ENCODE results near the gene OR6Q1.
"Not testable (repeated sequence)": the region's sequence is repeated elsewhere in the genome, so short reads cannot be mapped to it uniquely, and the experiment has no call there.

OR6Q1 gene, protein sequence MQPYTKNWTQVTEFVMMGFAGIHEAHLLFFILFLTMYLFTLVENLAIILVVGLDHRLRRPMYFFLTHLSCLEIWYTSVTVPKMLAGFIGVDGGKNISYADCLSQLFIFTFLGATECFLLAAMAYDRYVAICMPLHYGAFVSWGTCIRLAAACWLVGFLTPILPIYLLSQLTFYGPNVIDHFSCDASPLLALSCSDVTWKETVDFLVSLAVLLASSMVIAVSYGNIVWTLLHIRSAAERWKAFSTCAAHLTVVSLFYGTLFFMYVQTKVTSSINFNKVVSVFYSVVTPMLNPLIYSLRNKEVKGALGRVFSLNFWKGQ

DNA sequence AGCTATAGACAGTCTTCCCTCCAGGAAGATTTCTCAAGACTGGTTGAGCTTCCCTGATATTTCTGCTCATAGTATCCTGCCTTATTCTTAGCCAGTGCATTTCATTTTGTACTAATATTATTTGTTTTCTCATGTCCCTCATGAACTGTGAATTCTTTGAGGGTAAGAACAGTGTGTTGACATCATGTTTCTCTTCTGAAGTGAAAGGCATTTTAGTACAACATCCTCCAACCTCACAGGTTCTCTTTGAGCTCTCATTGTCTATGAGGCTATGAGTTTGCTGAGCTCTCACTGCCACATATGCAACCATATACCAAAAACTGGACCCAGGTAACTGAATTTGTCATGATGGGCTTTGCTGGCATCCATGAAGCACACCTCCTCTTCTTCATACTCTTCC lies at the start of gene OR6Q1:
Gene OR6Q1 (plus strand): TSS at position 301 of the 400 bp plus-strand sequence. CDS start 0 bp downstream, at position 301.
- H3K27ac ChIP-seq (ENCODE audit: low read depth, low read length), result no peak within 1 kb of the TSS
- H3K9ac ChIP-seq (ENCODE audit: low read depth in 1 of 2, low read length in 2 of 2), result no peak within 1 kb of the TSS
- no peaks in the 10 kb centered on the region for H3K27me3 ChIP-seq (ENCODE audit: control insufficient read depth in 1 of 2, insufficient read depth in 2 of 2, low read length in 2 of 2)
- no peak within 1 kb of the TSS for H3K4me3 ChIP-seq (ENCODE audit: low read depth in 1 of 2, low read length in 2 of 2)
- H3K36me3 ChIP-seq (ENCODE audit: control insufficient read depth in 1 of 2, insufficient read depth in 2 of 2, low read length in 2 of 2), result no peaks in the 10 kb centered on the region
- peaks cover 0 to under 1% of the 10 kb centered on the region in 2 donors for H3K9me3 ChIP-seq (ENCODE audit: control insufficient read depth in 1 of 2, low read length in 2 of 2)
- H3K4me1 ChIP-seq (ENCODE audit: control insufficient read depth in 1 of 2, insufficient read depth in 2 of 2, low read length in 2 of 2), result peaks cover 11 to 16% of the 10 kb centered on the region in 2 donors

DNA sequence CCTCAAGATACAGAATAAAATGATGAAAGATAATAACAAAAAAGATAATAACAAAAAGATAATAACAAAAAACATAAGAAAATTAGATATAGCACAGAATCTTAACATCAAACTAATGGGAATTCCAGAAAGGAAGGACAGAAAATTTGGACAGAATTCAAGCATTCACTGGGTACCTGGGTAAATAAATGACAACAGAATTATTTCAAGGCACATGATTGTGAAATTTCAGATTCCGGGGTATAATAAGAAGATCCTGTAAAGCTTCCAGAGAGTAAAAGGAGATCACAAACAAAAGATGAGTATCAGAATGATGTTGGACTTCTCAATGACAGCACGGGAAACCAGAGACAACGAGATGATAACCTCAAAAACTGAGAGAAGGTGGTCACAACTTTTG lies 49.2 kb upstream of the OR6Q1 start:
- H3K36me3 ChIP-seq (ENCODE audit: control insufficient read depth in 1 of 2, insufficient read depth in 2 of 2, low read length in 2 of 2), result no peaks in the 10 kb centered on the region
- no peaks in the 10 kb centered on the region for H3K27me3 ChIP-seq (ENCODE audit: control insufficient read depth in 1 of 2, insufficient read depth in 2 of 2, low read length in 2 of 2)
- H3K9me3 ChIP-seq (ENCODE audit: control insufficient read depth in 1 of 2, low read length in 2 of 2), result no peaks in the 10 kb centered on the region
- H3K4me3 ChIP-seq (ENCODE audit: low read depth in 1 of 2, low read length in 2 of 2), result no peak overlapping the region
- H3K9ac ChIP-seq (ENCODE audit: low read depth in 1 of 2, low read length in 2 of 2), result no peak overlapping the region
- no peak overlapping the region for H3K27ac ChIP-seq (ENCODE audit: low read depth, low read length)
- H3K4me1 ChIP-seq (ENCODE audit: control insufficient read depth in 1 of 2, insufficient read depth in 2 of 2, low read length in 2 of 2), result no peaks in the 10 kb centered on the region

DNA sequence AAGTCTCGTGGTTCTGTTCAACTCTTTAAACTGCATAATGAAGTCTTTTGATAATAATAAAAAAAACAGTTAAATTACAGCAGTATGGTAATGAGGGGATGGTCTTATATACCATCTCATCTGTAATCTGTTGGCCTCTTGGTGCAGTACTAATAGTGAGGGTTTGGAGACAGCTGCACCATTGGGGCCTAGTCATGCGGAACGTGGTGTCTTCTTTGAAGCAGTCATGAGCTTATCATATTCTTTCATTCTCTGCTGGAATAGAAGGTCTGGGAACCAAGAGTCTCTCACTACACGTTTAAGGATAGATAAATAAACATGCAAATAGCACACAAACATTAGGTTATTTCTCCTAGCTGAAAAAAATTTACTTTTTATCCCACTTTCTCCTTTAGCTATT lies 48.0 kb upstream of the OR6Q1 start:
- no peaks in the 10 kb centered on the region for H3K4me1 ChIP-seq (ENCODE audit: control insufficient read depth in 1 of 2, insufficient read depth in 2 of 2, low read length in 2 of 2)
- no peak overlapping the region for H3K27ac ChIP-seq (ENCODE audit: low read depth, low read length)
- no peaks in the 10 kb centered on the region for H3K9me3 ChIP-seq (ENCODE audit: control insufficient read depth in 1 of 2, low read length in 2 of 2)
- H3K36me3 ChIP-seq (ENCODE audit: control insufficient read depth in 1 of 2, insufficient read depth in 2 of 2, low read length in 2 of 2), result no peaks in the 10 kb centered on the region
- no peak overlapping the region for H3K9ac ChIP-seq (ENCODE audit: low read depth in 1 of 2, low read length in 2 of 2)
- H3K4me3 ChIP-seq (ENCODE audit: low read depth in 1 of 2, low read length in 2 of 2), result no peak overlapping the region
- no peaks in the 10 kb centered on the region for H3K27me3 ChIP-seq (ENCODE audit: control insufficient read depth in 1 of 2, insufficient read depth in 2 of 2, low read length in 2 of 2)

DNA sequence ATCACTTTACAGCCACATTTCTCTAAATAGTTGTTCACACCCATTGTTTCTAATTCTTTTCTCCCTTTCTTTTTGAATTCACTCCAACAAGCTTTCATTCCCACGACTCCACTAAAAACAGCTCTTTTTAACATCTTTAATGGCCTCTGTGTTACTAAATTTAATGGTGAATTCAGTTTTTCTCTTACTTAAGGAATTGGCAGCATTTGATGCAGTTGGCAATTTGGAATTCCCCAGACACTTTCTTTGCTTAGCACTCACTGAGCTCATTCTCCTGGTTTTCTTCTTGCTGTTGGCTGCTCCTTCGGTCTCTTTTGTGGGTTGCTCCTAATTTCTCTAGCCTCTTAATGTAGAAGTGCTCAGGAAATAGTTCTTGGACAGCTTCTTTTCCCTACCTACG lies 47.6 kb upstream of the OR6Q1 start:
- no peaks in the 10 kb centered on the region for H3K36me3 ChIP-seq (ENCODE audit: control insufficient read depth in 1 of 2, insufficient read depth in 2 of 2, low read length in 2 of 2)
- H3K9me3 ChIP-seq (ENCODE audit: control insufficient read depth in 1 of 2, low read length in 2 of 2), result no peaks in the 10 kb centered on the region
- no peak overlapping the region for H3K9ac ChIP-seq (ENCODE audit: low read depth in 1 of 2, low read length in 2 of 2)
- no peaks in the 10 kb centered on the region for H3K4me1 ChIP-seq (ENCODE audit: control insufficient read depth in 1 of 2, insufficient read depth in 2 of 2, low read length in 2 of 2)
- H3K27ac ChIP-seq (ENCODE audit: low read depth, low read length), result no peak overlapping the region
- H3K27me3 ChIP-seq (ENCODE audit: control insufficient read depth in 1 of 2, insufficient read depth in 2 of 2, low read length in 2 of 2), result no peaks in the 10 kb centered on the region
- no peak overlapping the region for H3K4me3 ChIP-seq (ENCODE audit: low read depth in 1 of 2, low read length in 2 of 2)

DNA sequence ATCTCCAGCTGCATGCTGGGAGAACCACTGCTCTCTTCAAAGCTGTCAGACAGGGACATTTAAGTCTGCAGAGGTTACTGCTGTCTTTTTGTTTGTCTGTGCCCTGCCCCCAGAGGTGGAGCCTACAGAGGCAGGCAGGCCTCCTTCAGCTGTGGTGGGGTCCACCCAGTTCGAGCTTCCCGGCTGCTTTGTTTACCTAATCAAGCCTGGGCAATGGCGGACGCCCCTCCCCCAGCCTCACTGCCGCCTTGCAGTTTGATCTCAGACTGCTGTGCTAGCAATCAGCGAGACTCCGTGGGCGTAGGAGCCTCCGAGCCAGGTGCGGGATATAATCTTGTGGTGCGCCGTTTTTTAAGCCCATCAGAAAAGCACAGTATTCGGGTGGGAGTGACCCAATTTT lies 31.2 kb upstream of the OR6Q1 start:
- not testable (repeated sequence) for H3K4me3 ChIP-seq (ENCODE audit: low read depth in 1 of 2, low read length in 2 of 2); H3K9me3 ChIP-seq (ENCODE audit: control insufficient read depth in 1 of 2, low read length in 2 of 2); H3K4me1 ChIP-seq (ENCODE audit: control insufficient read depth in 1 of 2, insufficient read depth in 2 of 2, low read length in 2 of 2); H3K9ac ChIP-seq (ENCODE audit: low read depth in 1 of 2, low read length in 2 of 2); H3K36me3 ChIP-seq (ENCODE audit: control insufficient read depth in 1 of 2, insufficient read depth in 2 of 2, low read length in 2 of 2); H3K27ac ChIP-seq (ENCODE audit: low read depth, low read length); H3K27me3 ChIP-seq (ENCODE audit: control insufficient read depth in 1 of 2, insufficient read depth in 2 of 2, low read length in 2 of 2)

DNA sequence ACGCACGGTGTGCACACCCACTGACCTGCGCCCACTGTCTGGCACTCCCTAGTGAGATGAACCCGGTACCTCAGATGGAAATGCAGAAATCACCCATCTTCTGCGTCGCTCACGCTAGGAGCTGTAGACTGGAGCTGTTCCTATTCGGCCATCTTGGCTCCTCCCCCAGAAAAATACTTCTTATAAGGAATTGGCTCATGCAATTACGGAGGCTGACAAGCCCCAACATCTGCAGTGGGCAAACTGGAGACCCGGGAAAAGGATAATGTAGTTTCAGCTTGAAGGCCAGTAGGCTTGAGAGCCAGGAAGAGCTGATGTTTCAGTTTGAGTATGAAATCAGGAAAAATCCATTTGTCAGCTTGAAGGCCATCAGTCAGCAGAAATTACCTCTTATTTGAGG lies 30.7 kb upstream of the OR6Q1 start:
- H3K27ac ChIP-seq (ENCODE audit: low read depth, low read length); H3K36me3 ChIP-seq (ENCODE audit: control insufficient read depth in 1 of 2, insufficient read depth in 2 of 2, low read length in 2 of 2); H3K9me3 ChIP-seq (ENCODE audit: control insufficient read depth in 1 of 2, low read length in 2 of 2); H3K4me1 ChIP-seq (ENCODE audit: control insufficient read depth in 1 of 2, insufficient read depth in 2 of 2, low read length in 2 of 2); H3K9ac ChIP-seq (ENCODE audit: low read depth in 1 of 2, low read length in 2 of 2); H3K27me3 ChIP-seq (ENCODE audit: control insufficient read depth in 1 of 2, insufficient read depth in 2 of 2, low read length in 2 of 2); H3K4me3 ChIP-seq (ENCODE audit: low read depth in 1 of 2, low read length in 2 of 2): not testable (repeated sequence)

DNA sequence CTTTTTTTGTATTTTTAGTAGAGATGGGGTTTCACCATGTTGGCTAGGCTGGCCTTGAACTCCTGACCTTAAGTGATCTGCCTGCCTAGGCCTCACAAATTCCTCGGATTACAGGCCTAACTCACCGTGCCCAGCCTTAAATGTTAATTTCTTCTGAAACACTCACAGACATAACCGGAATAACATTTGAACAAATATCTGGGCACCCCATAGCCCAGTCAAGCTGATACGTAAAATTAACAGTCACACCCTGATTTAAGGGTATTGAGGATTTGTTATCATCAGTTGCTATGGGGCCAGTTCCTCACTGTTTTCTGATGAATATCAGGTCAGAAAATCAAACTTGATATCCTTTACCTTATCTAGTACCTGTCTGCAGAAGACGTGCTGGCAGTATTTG lies 30.1 kb upstream of the OR6Q1 start:
- no peaks in the 10 kb centered on the region for H3K27me3 ChIP-seq (ENCODE audit: control insufficient read depth in 1 of 2, insufficient read depth in 2 of 2, low read length in 2 of 2)
- H3K4me1 ChIP-seq (ENCODE audit: control insufficient read depth in 1 of 2, insufficient read depth in 2 of 2, low read length in 2 of 2), result no peaks in the 10 kb centered on the region
- H3K9me3 ChIP-seq (ENCODE audit: control insufficient read depth in 1 of 2, low read length in 2 of 2), result no peaks in the 10 kb centered on the region
- H3K4me3 ChIP-seq (ENCODE audit: low read depth in 1 of 2, low read length in 2 of 2), result no peak overlapping the region
- no peak overlapping the region for H3K9ac ChIP-seq (ENCODE audit: low read depth in 1 of 2, low read length in 2 of 2)
- H3K36me3 ChIP-seq (ENCODE audit: control insufficient read depth in 1 of 2, insufficient read depth in 2 of 2, low read length in 2 of 2), result no peaks in the 10 kb centered on the region
- H3K27ac ChIP-seq (ENCODE audit: low read depth, low read length), result no peak overlapping the region

DNA sequence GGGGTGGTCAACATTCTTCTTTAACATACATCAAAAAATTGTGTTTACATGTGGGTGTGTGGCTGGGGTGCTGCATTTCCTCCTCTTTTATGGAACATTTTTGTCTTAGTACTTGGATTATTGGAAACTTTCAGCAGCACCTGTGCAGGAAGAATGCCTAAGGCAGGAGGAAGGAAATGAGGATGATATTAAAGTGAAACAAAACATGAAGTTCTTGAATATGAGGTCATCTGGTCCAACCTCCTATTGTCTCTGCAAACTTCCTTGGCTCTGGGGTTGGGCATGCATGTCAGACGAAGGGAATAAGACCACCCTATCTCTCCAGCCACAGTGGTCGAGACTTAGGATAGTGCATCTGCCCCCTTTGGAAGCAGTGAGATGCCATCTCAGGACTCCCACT lies 27.7 kb upstream of the OR6Q1 start:
- H3K27me3 ChIP-seq (ENCODE audit: control insufficient read depth in 1 of 2, insufficient read depth in 2 of 2, low read length in 2 of 2), result no peaks in the 10 kb centered on the region
- no peak overlapping the region for H3K4me3 ChIP-seq (ENCODE audit: low read depth in 1 of 2, low read length in 2 of 2)
- no peaks in the 10 kb centered on the region for H3K36me3 ChIP-seq (ENCODE audit: control insufficient read depth in 1 of 2, insufficient read depth in 2 of 2, low read length in 2 of 2)
- no peaks in the 10 kb centered on the region for H3K9me3 ChIP-seq (ENCODE audit: control insufficient read depth in 1 of 2, low read length in 2 of 2)
- H3K27ac ChIP-seq (ENCODE audit: low read depth, low read length), result no peak overlapping the region
- H3K4me1 ChIP-seq (ENCODE audit: control insufficient read depth in 1 of 2, insufficient read depth in 2 of 2, low read length in 2 of 2), result no peaks in the 10 kb centered on the region
- H3K9ac ChIP-seq (ENCODE audit: low read depth in 1 of 2, low read length in 2 of 2), result no peak overlapping the region

DNA sequence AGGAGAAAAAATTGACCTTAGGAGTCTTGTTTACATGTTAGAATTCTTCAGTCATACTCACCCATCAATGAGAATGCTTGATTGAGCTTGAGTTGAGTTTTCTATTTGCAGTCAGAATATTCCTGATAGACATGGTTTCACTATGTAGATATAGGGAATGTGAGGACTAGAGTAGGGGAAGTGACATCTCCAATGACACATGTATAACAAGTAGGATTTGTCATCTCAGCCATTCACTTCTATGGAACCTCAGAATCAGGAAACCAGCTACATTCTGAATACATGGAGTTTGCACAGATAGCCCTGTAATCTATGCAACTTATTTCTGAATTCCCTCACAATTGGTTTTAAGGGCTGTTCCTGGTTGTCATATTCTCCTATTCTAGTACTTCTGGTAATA lies 27.2 kb upstream of the OR6Q1 start:
- no peak overlapping the region for H3K9ac ChIP-seq (ENCODE audit: low read depth in 1 of 2, low read length in 2 of 2)
- no peak overlapping the region for H3K27ac ChIP-seq (ENCODE audit: low read depth, low read length)

DNA sequence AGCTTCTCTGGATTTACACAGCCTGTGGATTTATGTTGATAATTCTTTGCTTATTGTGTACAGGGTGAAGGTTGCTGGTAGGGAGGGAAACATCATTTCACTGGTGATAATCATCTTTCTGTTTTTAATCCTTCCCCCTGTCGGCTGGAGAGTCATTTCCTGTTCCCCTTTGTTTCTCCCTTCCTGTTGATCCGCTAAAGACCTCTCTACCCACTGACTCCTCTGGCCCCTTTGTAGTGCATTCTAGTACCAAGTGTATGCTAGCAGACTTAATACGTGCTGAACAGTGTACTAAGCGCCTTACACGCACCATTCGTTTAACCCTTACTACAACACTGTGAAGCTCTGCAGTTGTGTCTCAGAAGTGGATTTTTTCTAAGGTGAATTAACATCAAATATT lies 26.1 kb upstream of the OR6Q1 start:
- H3K27ac ChIP-seq (ENCODE audit: low read depth, low read length), result no peak overlapping the region
- H3K9ac ChIP-seq (ENCODE audit: low read depth in 1 of 2, low read length in 2 of 2), result no peak overlapping the region
- H3K27me3 ChIP-seq (ENCODE audit: control insufficient read depth in 1 of 2, insufficient read depth in 2 of 2, low read length in 2 of 2), result no peaks in the 10 kb centered on the region
- no peaks in the 10 kb centered on the region for H3K9me3 ChIP-seq (ENCODE audit: control insufficient read depth in 1 of 2, low read length in 2 of 2)
- H3K36me3 ChIP-seq (ENCODE audit: control insufficient read depth in 1 of 2, insufficient read depth in 2 of 2, low read length in 2 of 2), result no peaks in the 10 kb centered on the region
- H3K4me3 ChIP-seq (ENCODE audit: low read depth in 1 of 2, low read length in 2 of 2), result no peak overlapping the region
- no peaks in the 10 kb centered on the region for H3K4me1 ChIP-seq (ENCODE audit: control insufficient read depth in 1 of 2, insufficient read depth in 2 of 2, low read length in 2 of 2)

More for the DNA sequence above, 27.2 kb upstream of the OR6Q1 start:
- Histone ChIP-seq H3K9me3 (ENCODE audit: control insufficient read depth in 1 of 2, low read length in 2 of 2) (no peaks in the 10 kb centered on the region), H3K27me3 (ENCODE audit: control insufficient read depth in 1 of 2, insufficient read depth in 2 of 2, low read length in 2 of 2) (no peaks in the 10 kb centered on the region), H3K4me1 (ENCODE audit: control insufficient read depth in 1 of 2, insufficient read depth in 2 of 2, low read length in 2 of 2) (no peaks in the 10 kb centered on the region), H3K36me3 (ENCODE audit: control insufficient read depth in 1 of 2, insufficient read depth in 2 of 2, low read length in 2 of 2) (no peaks in the 10 kb centered on the region), H3K4me3 (ENCODE audit: low read depth in 1 of 2, low read length in 2 of 2) (no peak overlapping the region)

DNA sequence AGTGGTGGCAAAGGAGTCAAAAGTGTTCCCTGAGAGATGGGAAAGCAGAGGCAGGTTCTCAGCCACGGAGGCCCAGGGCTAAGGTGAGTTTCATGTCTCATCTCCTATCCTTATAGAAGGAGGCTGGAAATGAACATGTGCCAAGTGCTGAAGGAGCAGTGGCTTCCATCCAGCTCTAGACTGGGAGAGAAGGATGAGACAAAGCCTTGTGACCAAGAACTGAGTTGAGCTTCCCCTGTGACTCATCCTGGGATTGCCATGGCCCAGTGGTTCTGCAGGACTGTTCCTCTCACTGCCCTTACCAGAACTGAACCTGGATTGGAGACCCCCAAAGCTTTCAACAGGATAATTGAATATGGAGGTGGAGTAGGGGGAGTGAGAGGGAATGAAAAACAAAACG lies 23.8 kb upstream of the OR6Q1 start:
- H3K9ac ChIP-seq (ENCODE audit: low read depth in 1 of 2, low read length in 2 of 2), result no peak overlapping the region
- H3K36me3 ChIP-seq (ENCODE audit: control insufficient read depth in 1 of 2, insufficient read depth in 2 of 2, low read length in 2 of 2), result no peaks in the 10 kb centered on the region
- H3K4me1 ChIP-seq (ENCODE audit: control insufficient read depth in 1 of 2, insufficient read depth in 2 of 2, low read length in 2 of 2), result no peaks in the 10 kb centered on the region
- no peaks in the 10 kb centered on the region for H3K27me3 ChIP-seq (ENCODE audit: control insufficient read depth in 1 of 2, insufficient read depth in 2 of 2, low read length in 2 of 2)
- H3K9me3 ChIP-seq (ENCODE audit: control insufficient read depth in 1 of 2, low read length in 2 of 2), result no peaks in the 10 kb centered on the region
- H3K4me3 ChIP-seq (ENCODE audit: low read depth in 1 of 2, low read length in 2 of 2), result no peak overlapping the region
- H3K27ac ChIP-seq (ENCODE audit: low read depth, low read length), result no peak overlapping the region
